ENCODE results near the gene ACP2. TPM values are rescaled to one million over a fixed set of nuclear protein-coding genes. Genes with fewer than 3 reads are reported as not detected.

Gene ACP2
- polyA plus RNA-seq, 2 of the 4 experiments (the other 2 are of a cell fraction), result 13.6 to 19.7 TPM

GRCh38 chr11:47251751-47252150, 3.1 kb upstream of the ACP2 start:
- no peak for DNase-seq (ENCODE audit: low read depth in 1 of 2, low spot score in 1 of 2)
- Histone ChIP-seq H3K4me1 (peaks cover 32% of the 10 kb centered on the region), H3K27ac (no peak overlapping the region), H3K4me3 (no peak overlapping the region), H3K4me2 (no peak overlapping the region), H3K9me3 (no peaks in the 10 kb centered on the region)
- 92% methylated on average over 3 of the region's 3 CpGs for WGBS (ENCODE audit: missing lambda C conversion rate)
- POLR2A ChIA-PET, result interaction anchor here (0.6 kb wide), 1 partner anchor 18 kb away, joined by 4 read pairs; no protein-coding TSS in a partner anchor
- FAIRE-seq, result no peak
- CTCF ChIA-PET, result interaction anchor here (0.7 to 1.6 kb wide), 4 partner anchors 11 to 103 kb away, joined by 3 to 5 read pairs (median 4); no protein-coding TSS in a partner anchor
- no peak for ATAC-seq
- TF ChIP-seq FOSL2 (IDR thresholded peaks at IDR 0.05) (no peak), FOSL2 (CRISPR knock-in tag; IDR thresholded peaks at IDR 0.05) (no peak), HOXB5 (CRISPR knock-in tag; IDR thresholded peaks at IDR 0.05) (no peak), NR3C1 (IDR thresholded peaks at IDR 0.05) (no peak), GATA3 (IDR thresholded peaks at IDR 0.05; ENCODE audit: borderline replicate concordance) (no peak), E2F6 (IDR thresholded peaks at IDR 0.05; ENCODE audit: borderline replicate concordance, low read depth) (no peak), KDM5A (IDR thresholded peaks at IDR 0.05) (no peak), SMC3 (IDR thresholded peaks at IDR 0.05) (no peak), KDM1A (IDR thresholded peaks at IDR 0.05; ENCODE audit: low read depth) (no peak), HEYL (CRISPR knock-in tag; IDR thresholded peaks at IDR 0.05) (no peak), SREBF2 (IDR thresholded peaks at IDR 0.05) (no peak), ESRRA (IDR thresholded peaks at IDR 0.05; ENCODE audit: borderline replicate concordance, low read length) (no peak), CBX8 (IDR thresholded peaks at IDR 0.05) (no peak), RCOR1 (IDR thresholded peaks at IDR 0.05; ENCODE audit: low read depth, low read length) (no peak)

- Histone ChIP-seq H3K4me1 (peaks cover 22% of the 10 kb centered on the region; the same call in 2 of the 3 replicates), H3K4me2 (peak overlapping the region; percentile 93), H3K4me3 (peak overlapping the region; percentile 74), H3K9me3 (no peaks in the 10 kb centered on the region), H3K27ac (peak overlapping the region; percentile 95)
- 56% methylated on average over 3 of the region's 3 CpGs for WGBS (ENCODE audit: missing lambda C conversion rate)
- no peak for DNase-seq (ENCODE audit: low read depth in 1 of 2, low spot score in 1 of 2)
- CTCF ChIA-PET, result interaction anchor here (1.3 to 10.3 kb wide), 10 partner anchors 10 to 105 kb away, joined by 3 to 141 read pairs (median 6); partner anchors contain the start of genes MADD and NR1H3
- ATAC-seq, result no peak
- no peak for FAIRE-seq
- TF ChIP-seq CHD4 (IDR thresholded peaks at IDR 0.05; ENCODE audit: borderline replicate concordance), result no peak
- POLR2A ChIA-PET, result interaction anchor here (0.5 to 3.0 kb wide), 10 partner anchors 8 to 208 kb away, joined by 3 to 34 read pairs (median 6); partner anchors contain the start of genes DDB2 and NR1H3
These were observed 733 bp upstream of the ACP2 start for GRCh38 chr11:47249378-47249715.

- WGBS (ENCODE audit: missing lambda C conversion rate), result 4% methylated on average over 7 of the region's 7 CpGs
- Histone ChIP-seq H3K4me3 (peak overlapping the region; percentile 74), H3K27ac (peak overlapping the region; percentile 95), H3K9me3 (no peaks in the 10 kb centered on the region), H3K4me1 (peaks cover 21% of the 10 kb centered on the region; the same call in 2 of the 3 replicates), H3K4me2 (peak overlapping the region; percentile 93)
- TF ChIP-seq ZSCAN20 (CRISPR knock-in tag; IDR thresholded peaks at IDR 0.05) (no peak), TP53 (CRISPR knock-in tag; IDR thresholded peaks at IDR 0.05) (no peak), ZNF302 (CRISPR knock-in tag; IDR thresholded peaks at IDR 0.05) (no peak), NFE2L2 (conservative IDR thresholded peaks at IDR 0.05; ENCODE audit: low read length) (no peak), POLR2A (IDR thresholded peaks at IDR 0.05; ENCODE audit: low read length) (no peak), CHD4 (IDR thresholded peaks at IDR 0.05; ENCODE audit: borderline replicate concordance) (no peak), SREBF2 (IDR thresholded peaks at IDR 0.05) (no peak), EHMT2 (IDR thresholded peaks at IDR 0.05; ENCODE audit: low read depth) (no peak), USF2 (IDR thresholded peaks at IDR 0.05) (no peak)
- POLR2A ChIA-PET, result interaction anchor here (0.6 to 3.0 kb wide), 12 partner anchors 9 to 312 kb away, joined by 3 to 34 read pairs (median 6); partner anchors contain the start of genes CSTPP1, DDB2 and NR1H3
- CTCF ChIA-PET, result interaction anchor here (0.6 to 10.3 kb wide), 20 partner anchors 9 to 413 kb away, joined by 3 to 141 read pairs (median 5); partner anchors contain the start of genes DDB2, MADD and NR1H3
- DNase-seq (ENCODE audit: low read depth in 1 of 2, low spot score in 1 of 2), result no peak
- ATAC-seq, result peak; percentile 42 to 64
- no peak for FAIRE-seq
These were observed 330 bp downstream of the ACP2 start for GRCh38 chr11:47248304-47248663.

Data from A549 (cell line).